HG02759 (cell line): ENCODE results near the gene TNFRSF18.

Experiments used
- ATAC-seq: cut with Tn5 transposase; IDR thresholded peaks from one replicate; pipeline ENCODE4 v1.9.1; 2021; ENCODE audit warnings: mild to moderate bottlenecking, moderate library complexity; ENCODE audit not compliant: unreplicated experiment

The TNFRSF18 gene

DNA sequence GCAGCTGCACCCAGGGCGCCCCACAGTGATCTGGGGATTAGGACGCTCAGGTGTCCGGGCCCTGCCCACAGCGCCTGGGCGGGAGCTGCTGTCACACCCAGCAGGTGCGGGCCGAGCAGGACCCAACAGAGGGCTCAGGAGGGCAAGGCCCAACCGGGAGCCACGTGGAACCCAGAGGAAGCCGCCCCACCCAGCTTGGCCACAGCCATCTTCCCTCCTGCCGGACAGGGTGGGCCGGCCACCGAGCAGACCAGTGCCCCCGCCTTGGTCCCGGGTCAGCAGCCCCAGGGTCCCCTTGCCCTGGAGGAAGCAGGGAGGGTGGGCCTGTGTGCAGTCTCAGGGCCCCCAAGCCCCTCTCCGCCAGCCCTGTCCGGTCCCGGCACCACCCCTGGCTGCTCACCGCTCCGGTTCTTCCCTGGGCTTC is 39.0 kb downstream of the TNFRSF18 start:
- ATAC-seq = no peak

- no peak for ATAC-seq
Observed at GRCh38 chr1:1166642-1167397, 39.6 kb downstream of the TNFRSF18 start.

- no peak for ATAC-seq
Observed at GRCh38 chr1:1165900-1166421, 40.4 kb downstream of the TNFRSF18 start.

- ATAC-seq = no peak
Observed at GRCh38 chr1:1165485-1165884, 40.9 kb downstream of the TNFRSF18 start.

DNA sequence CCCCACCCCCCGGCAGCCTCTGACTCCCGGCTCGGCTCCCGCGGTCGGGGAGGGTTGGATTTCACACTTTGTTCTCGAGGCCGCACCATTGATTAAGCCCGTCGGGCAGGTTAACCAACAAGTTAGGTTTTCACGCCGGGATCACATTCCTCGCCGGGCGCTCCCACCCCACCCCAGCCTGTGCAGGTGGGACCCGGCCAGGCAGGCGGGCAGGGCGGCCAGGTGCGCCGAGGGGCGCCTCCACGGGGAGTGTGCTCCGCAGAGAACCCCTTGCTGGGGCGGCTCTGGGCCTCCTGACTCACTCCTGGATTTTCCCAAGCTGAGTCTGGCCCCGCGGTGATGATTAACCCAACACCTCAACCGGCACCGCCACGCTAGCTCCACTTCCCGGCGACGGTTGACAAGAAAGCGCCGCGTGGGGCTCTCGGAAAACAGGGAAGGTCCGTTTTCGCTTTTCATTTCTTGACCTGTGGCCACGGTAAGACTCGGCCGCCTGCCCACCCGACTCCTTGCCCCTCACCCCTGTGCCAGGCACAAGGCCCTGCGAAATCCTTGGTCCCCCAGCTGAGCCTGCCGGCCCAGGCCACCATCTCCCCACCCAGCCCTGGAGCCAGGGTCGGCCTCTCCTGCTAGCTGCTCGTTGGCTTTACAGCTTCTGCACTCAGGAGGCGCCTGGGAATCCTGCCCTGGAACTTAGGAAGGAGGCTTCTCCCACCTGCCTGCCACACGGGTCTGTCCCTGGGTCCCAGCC is 41.5 kb downstream of the TNFRSF18 start:
- no peak for ATAC-seq

DNA sequence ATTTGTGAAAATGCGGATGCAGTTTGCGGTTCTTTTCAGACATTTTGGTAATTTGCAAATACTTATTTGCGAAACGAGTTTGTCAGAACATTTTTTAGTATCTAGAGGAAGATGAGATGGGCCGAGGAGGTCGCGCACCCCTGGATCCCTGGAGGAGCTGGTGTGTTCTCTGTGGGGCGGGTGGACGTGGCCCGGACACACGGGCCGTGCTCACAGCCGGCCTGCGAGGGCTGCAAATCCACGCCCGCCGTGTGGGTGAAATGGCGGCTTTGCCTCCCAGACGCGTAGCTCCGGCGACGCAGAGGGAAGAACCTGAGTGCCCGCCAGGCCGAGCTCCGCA is 42.1 kb downstream of the TNFRSF18 start:
- ATAC-seq = no peak

DNA sequence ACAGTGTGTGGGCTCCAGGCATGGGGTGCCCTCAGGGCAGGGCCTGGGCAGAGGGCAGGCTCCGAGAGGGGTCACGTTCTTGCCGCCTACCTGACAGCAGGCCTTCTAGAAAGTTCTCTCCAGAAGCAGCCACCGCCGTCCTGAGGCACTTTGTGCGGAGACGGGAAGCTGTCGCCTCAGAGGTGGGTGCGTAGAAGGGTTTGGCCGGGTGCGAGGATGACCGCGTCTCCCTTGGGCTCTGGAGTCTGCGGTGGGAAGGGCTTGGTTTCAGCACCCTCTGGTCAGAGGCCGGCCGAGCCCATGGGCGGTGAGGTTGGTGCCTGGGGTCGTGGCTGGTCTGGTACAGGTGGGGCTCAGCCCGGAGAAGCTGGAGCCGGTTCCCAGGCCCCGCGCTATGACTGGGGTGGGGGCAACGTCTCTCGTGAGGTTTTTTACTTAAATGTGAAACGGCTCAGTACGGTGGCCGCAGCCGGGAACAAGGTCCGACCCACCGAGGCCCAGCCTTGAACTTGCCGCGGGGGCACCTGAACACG is 42.8 kb downstream of the TNFRSF18 start:
- no peak for ATAC-seq

DNA sequence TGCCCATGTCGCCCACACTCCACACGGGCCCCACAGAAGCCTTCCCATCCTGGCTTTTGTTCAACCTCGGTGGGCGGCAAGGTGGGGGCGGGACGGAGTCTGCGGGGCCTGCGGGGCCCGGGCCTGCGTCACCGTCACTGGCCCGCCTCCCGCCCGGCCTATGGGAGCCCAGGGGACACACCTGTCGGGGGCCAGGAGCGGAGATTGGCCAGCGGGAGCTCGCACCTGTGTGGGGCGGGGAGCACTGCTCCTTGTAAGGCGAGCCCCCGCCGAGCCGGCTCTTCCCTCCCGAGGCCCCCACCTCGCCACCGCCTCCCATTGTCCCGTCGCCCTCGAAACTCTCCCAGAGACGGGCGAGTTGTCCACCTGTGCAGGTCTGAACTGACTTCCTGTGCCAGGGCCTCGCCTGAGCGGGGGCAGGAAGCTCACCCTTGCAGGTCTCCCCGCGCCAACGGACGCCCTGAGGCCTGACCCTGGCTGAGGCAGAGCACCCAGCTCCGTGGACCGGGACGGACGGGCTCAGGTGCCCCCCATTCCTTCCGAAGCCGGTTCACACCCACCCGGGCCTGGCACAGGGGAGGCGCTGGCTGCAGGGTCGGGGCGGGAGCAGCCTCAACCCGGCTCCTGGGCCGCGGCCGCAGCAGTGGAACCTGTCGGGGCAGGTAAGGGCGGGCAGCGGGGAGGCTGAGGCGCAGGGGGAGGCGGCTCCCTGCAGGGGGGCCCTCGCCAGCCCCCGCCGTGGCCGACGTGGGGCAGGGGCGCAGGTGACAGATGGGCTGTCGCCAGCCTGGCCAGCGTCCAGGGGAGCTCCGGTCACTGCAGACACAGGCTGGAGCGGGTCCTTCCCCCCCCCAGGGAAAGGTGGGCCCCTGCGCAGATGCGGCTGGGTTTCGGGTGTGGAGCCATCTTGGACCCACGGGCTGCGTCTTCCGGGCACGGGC is 43.5 kb downstream of the TNFRSF18 start:
- no peak for ATAC-seq

- no peak for ATAC-seq
Observed at GRCh38 chr1:1161683-1162079, 44.7 kb downstream of the TNFRSF18 start.

- ATAC-seq = no peak
Observed at GRCh38 chr1:1161078-1161682, 45.2 kb downstream of the TNFRSF18 start.

GRCh38 chr1:1160281-1160930 is 46.0 kb downstream of the TNFRSF18 start:
- ATAC-seq = no peak

DNA sequence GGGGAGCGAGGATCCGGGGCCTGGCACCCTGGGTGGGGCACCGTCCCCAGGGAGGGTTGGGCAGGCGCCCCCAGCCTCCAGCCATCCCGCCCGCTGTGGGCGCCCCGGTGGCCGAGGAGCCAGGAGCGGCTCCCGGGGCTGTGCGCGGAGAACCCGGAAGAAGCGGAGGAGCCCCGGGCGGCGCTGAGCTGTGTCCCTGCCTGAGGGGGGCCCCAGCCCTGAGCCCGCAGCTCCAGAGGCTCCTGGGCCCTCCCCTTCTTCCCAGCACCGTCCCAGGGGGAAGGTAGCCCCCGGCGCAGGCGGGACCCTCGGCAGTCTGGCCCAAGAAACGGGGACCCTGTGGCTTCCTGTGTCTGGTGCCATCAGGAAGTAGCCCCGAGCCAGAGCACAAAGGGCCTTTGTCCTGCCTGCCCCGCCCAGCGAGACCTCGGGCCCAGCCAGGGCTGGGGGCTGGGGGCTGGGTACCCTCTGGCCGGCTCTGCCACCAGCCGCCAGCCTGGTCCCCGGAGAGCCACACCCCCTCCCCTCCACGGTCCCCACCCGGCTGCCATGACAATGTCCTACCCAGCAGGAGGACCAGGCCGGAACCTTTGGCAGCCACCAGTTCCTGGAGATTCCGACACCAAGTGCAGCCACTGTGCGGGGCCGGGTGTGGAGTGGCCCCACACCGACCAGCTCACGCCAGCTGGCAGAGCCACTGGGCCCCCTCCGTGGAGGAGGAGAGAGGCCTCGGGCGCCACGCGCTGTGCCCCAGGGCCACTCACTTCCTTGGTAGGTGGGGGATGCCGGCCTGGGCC is 48.3 kb downstream of the TNFRSF18 start:
- ATAC-seq = peak; percentile 52

DNA sequence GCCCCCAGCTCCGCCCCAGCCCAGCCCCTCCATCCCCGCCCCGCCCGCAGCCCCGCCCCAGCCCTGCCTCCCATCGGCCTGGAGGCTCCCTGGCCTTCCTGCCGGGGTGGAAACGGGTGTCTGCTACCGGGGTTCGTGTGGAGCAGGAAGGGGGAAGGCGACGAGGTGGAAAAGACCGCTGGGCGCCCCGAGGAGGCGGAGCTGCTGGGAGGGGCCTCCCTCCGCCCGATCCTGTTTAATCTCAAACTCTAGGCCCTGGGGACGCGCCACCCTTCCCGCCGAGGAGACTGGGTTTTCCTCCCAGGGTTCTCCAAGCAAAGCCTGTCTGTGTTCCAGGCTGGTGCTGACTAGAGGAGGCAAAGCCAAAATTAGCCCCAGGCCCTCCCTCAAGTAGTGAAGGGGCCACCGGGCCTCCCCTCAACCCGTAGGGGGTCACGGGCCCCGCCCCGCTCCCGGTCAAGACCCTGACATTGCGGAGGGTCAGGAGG is 48.9 kb downstream of the TNFRSF18 start:
- ATAC-seq = peak; percentile 38

DNA sequence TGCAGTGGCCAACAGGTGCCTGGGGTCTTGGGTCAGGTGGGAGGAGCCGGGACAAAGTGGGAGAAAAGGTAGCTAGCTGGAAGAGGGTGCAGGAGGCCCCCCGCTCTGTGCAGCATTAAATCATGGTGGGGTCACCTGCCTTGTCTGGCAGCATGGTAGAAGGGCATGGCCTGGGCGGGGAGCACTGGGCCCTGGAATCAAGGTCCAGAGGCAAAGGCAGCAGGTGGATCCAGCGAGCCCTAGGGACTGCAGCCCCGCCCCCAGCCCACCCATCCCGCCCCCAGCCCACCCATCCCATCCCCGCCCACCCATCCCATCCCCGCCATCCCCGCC is 49.4 kb downstream of the TNFRSF18 start:
- no peak for ATAC-seq

DNA sequence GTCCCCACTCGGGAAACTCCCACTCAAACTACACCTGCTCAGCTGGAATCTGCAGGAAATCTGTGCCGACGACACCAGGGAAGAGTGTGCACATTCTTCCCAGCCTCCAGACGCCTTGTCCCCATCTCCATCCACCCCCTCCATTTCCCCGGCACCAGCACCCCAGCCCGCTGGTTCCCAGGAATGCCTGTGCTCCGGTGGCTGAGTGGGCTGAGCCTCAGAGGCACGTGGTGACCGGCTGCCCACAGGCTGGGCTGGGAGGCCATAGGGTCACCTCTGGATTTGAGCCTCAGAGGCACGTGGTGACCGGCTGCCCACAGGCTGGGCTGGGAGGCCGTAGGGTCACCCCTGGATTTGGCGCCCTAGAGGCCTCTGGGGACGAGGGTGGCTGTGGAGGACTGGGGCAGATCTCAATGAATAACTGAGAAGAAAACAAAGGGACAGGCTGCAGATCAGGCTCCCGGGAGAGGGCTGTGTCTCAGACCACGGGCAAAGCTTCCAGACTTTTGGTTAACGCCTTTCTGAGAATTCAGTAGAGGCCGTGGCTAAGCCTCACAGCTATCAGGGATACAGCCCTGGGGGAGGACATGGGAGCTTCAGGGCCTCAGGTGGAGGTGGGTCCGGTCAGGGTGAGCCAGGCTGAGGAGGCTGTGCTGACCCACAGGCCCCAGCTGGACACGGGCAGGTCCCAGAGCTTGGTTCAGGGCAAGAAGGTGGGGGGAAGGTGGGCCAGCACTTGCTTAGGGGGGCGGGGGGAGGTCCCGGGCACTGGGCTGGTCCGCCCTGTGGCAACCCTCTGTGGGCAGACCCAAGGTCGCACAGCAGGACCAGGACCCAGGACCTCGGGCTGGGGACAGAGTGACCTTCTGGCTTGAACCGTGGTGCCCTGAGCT is 50.0 kb downstream of the TNFRSF18 start:
- no peak for ATAC-seq

- no peak for ATAC-seq
Observed at GRCh38 chr1:1155258-1155657, 51.1 kb downstream of the TNFRSF18 start.

- ATAC-seq = no peak
Observed at GRCh38 chr1:1153874-1154273, 52.5 kb downstream of the TNFRSF18 start.
